Measurements from ENCODE around the gene PTRH1.

- TF ChIP-seq POLR2AphosphoS5 (IDR thresholded peaks at IDR 0.05) (no peak), POLR2A (IDR thresholded peaks at IDR 0.05) (no peak)
Observed at GRCh38 chr9:127707766-127708165, 7.7 kb downstream of the PTRH1 start.

All from stomach (tissue), 4 donors.